ENCODE results near the gene PRR14L.
"Not testable (repeated sequence)": the region's sequence is repeated elsewhere in the genome, so short reads cannot be mapped to it uniquely, and the experiment has no call there.

GRCh38 chr22:31740314-31740713, 9.6 kb downstream of the PRR14L start:
- not testable (repeated sequence) for TF ChIP-seq CTCF, EZH2phosphoT487 (IDR thresholded peaks at IDR 0.05; ENCODE audit: low read length)

Measured in MM.1S (cell line).